HepG2 (cell line): ENCODE measurements around the gene C22orf31. TPM values are rescaled to one million over a fixed set of nuclear protein-coding genes. Genes with fewer than 3 reads are reported as not detected.

Source experiments
- ARID2 ChIP-seq: sonication (generic); formaldehyde crosslinking; IDR thresholded peaks from 2 replicates; pipeline ENCODE4 v1.8.1; 2022; ENCODE audit warnings: mild to moderate bottlenecking, missing genetic modification reagents, borderline replicate concordance
- IRF2 ChIP-seq: IDR thresholded peaks from 2 replicates; pipeline ENCODE4 v1.6.1; 2018; ENCODE audit warnings: missing genetic modification reagents, missing compliant biosample characterization
- RFX3 ChIP-seq: IDR thresholded peaks from 2 replicates; pipeline ENCODE4 v1.6.1; 2016; ENCODE audit warnings: missing biosample characterization, missing genetic modification reagents
- ZBED4 ChIP-seq: sonication (generic); formaldehyde crosslinking; IDR thresholded peaks from 2 replicates; pipeline ENCODE4 v1.4.0; 2020; ENCODE audit warnings: missing genetic modification reagents, borderline replicate concordance
- ZNF646 ChIP-seq: sonication (generic); formaldehyde crosslinking; IDR thresholded peaks from 2 replicates; pipeline ENCODE4 v1.9.0; 2021; ENCODE audit warnings: mild to moderate bottlenecking, missing genetic modification reagents
- polyA plus RNA-seq, 8 experiments: library from polyadenylated mRNA; depleted of rRNA in 3 of 8; stranded (reverse) in 7 of 8; unstranded in 1 of 8; fragments of >200 nt; fragmentation: Illumina TruSeq in 4 of 8; extraction: Trizol in 4 of 8; gene quantifications; 2 replicates each; pipeline versions ENCODE4 v1.2.1 to v1.2.3, GENCODE V29; 2011 to 2016; ENCODE audit warnings: low read depth in 4 of 8, missing spikeins in 1 of 8, mixed read lengths in 1 of 8; ENCODE audit not compliant: insufficient read depth in 1 of 8
- total RNA-seq, 5 experiments: library from RNA; depleted of rRNA; stranded (reverse); fragments of >200 nt; fragmentation: Illumina TruSeq; extraction: Trizol; gene quantifications; 2 replicates each; pipeline ENCODE4 v1.2.3, GENCODE V29; 2016; ENCODE audit warnings: low read depth in 1 of 5
- TF ChIP-seq, protein P1 (sequence below): IDR thresholded peaks from 2 replicates; pipeline ENCODE4 v1.6.1; 2016; ENCODE audit warnings: mild to moderate bottlenecking
- TF ChIP-seq, protein P2 (sequence below): sonication (generic); formaldehyde crosslinking; IDR thresholded peaks from 2 replicates; pipeline ENCODE4 v1.9.0; 2021; ENCODE audit warnings: missing genetic modification reagents, borderline replicate concordance
- TF ChIP-seq, protein P3 (sequence below): sonication (generic); formaldehyde crosslinking; IDR thresholded peaks from 2 replicates; pipeline ENCODE4 v1.9.0; 2021; ENCODE audit warnings: missing genetic modification reagents, borderline replicate concordance

C22orf31 gene
- total and polyA plus RNA-seq, 2 of the 13 experiments (the other 11 are each of a cell fraction or from before 2014, with no cell fraction given): not detected

DNA sequence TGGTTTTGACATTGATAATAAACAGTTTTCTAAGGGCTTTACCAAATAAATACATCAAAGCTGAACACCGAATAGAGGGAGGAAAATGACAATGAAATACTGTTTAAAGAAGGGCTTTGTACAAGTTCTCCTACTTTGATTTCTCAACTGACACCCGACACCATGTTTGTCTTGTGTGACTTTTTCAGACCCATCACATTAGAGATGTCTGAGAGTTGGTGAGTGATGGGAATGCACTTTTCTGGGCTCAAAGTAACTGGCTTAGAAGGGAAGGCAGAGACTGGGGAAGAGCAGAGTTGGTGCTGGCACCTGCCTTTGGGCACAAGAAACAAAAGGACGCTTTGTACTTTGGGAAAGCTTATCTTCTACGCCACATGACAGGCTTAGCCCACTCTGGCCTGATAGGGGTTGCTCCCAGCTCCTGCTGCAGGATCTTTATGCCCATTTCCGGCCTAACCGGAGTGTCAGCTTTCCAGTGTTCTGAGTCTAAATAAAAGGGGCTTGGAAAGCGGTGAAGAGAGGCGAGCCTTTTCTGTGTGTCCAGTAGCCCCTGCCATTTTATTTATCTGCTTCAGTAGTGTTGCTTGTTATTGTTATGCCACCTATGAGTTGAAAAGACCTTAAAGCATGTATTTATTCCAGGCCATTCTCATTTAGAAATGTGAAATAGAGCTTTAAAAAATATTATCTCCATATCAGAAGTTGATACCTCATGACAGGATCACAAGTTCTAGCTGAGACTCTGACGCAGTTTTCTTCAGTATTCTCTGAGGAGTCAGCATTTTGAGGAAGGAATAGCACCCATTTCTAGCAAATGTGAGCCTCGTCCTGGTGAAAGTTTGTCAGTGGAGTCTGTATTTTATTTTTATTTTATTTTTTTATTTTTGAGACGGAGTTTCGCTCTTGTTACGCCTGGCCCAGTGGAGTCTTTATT lies 35.4 kb upstream of the C22orf31 start (continued):
- TF ChIP-seq, protein P1, sequence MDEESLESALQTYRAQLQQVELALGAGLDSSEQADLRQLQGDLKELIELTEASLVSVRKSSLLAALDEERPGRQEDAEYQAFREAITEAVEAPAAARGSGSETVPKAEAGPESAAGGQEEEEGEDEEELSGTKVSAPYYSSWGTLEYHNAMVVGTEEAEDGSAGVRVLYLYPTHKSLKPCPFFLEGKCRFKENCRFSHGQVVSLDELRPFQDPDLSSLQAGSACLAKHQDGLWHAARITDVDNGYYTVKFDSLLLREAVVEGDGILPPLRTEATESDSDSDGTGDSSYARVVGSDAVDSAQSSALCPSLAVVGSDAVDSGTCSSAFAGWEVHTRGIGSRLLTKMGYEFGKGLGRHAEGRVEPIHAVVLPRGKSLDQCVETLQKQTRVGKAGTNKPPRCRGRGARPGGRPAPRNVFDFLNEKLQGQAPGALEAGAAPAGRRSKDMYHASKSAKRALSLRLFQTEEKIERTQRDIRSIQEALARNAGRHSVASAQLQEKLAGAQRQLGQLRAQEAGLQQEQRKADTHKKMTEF: peak; percentile 83
- TF ChIP-seq, protein P2, sequence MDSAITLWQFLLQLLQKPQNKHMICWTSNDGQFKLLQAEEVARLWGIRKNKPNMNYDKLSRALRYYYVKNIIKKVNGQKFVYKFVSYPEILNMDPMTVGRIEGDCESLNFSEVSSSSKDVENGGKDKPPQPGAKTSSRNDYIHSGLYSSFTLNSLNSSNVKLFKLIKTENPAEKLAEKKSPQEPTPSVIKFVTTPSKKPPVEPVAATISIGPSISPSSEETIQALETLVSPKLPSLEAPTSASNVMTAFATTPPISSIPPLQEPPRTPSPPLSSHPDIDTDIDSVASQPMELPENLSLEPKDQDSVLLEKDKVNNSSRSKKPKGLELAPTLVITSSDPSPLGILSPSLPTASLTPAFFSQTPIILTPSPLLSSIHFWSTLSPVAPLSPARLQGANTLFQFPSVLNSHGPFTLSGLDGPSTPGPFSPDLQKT (CRISPR knock-in tag): no peak
- 0 out of 2 replicates have a peak, but pooled peaks have one; percentile 17 for TF ChIP-seq ZBED4
- TF ChIP-seq RFX3 (CRISPR knock-in tag): no peak
- TF ChIP-seq IRF2 (CRISPR knock-in tag): peak; percentile 63; the same call in 1 of the 2 replicates
- TF ChIP-seq, protein P3, sequence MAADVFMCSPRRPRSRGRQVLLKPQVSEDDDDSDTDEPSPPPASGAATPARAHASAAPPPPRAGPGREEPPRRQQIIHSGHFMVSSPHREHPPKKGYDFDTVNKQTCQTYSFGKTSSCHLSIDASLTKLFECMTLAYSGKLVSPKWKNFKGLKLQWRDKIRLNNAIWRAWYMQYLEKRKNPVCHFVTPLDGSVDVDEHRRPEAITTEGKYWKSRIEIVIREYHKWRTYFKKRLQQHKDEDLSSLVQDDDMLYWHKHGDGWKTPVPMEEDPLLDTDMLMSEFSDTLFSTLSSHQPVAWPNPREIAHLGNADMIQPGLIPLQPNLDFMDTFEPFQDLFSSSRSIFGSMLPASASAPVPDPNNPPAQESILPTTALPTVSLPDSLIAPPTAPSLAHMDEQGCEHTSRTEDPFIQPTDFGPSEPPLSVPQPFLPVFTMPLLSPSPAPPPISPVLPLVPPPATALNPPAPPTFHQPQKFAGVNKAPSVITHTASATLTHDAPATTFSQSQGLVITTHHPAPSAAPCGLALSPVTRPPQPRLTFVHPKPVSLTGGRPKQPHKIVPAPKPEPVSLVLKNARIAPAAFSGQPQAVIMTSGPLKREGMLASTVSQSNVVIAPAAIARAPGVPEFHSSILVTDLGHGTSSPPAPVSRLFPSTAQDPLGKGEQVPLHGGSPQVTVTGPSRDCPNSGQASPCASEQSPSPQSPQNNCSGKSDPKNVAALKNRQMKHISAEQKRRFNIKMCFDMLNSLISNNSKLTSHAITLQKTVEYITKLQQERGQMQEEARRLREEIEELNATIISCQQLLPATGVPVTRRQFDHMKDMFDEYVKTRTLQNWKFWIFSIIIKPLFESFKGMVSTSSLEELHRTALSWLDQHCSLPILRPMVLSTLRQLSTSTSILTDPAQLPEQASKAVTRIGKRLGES (CRISPR knock-in tag): no peak
- peak; percentile 54; the same call in 1 of the 2 replicates for TF ChIP-seq ARID2
- peak; percentile 42; the same call in 1 of the 2 replicates for TF ChIP-seq ZNF646
